ENCODE measurements around the gene STX3.
"Not testable (repeated sequence)": the region's sequence is repeated elsewhere in the genome, so short reads cannot be mapped to it uniquely, and the experiment has no call there.

STX3 gene

DNA sequence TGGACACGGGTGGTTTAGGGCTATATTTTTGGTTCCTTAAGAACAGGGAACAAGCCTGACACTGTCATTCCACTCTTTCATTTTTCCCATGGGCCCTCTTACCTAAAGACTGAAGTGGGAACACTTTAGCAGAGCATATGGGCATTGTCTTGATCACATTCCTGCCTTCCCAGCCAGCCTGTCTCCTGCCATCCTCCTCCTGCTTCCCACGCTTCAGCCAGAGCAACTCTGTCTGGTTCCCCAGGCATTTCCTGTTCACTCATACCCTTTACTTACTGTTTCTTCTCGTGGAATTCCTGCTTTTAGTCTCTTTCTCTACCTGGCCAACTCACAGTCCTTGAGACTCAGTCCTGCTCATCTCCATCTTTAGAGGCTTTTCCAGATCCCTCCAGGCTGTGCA, 32.6 kb downstream of the STX3 start:
- no peak for DNase-seq (ENCODE audit: low read depth in 2 of 2)

DNA sequence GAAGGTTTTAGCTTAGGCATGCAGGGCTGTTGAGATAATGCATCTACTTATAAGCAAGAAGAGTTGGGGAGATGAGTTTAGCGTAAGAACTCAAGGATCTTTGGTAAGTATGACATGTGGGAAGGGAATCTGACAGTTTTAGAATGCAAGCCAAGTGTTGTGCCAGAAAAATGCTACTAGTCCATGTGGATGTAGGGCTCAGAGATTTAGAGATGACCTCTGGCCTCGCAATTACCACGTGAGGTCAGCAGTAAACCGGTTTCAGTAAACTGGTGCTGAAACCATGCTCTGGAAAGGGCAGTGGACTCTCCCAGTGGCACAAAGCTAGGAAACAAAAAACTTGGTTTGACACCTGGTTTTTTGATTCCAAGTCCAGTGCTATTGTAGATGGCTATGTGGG, 36.5 kb downstream of the STX3 start:
- no peak for DNase-seq (ENCODE audit: low read depth in 2 of 2)

DNA sequence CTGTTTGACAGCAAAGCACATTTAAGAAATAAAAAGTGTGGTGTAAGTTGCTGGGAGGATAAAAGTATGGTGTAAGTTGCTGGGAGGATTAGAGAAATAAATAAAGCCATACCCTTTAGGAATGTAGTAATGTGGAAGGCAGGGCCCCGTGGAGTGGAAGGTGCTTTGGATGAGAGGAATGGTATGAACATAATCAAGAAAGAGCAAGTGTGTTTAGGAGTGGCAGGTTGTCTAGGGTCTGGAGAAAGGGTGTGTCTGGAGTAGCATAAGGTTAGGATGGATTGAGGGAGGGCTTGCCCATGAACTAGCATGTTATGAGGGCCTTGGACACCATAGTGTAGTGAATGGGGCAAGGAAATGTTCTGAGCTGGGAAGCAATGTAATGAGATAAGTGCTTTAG, 37.3 kb downstream of the STX3 start:
- DNase-seq (ENCODE audit: low read depth in 2 of 2), result no peak

DNA sequence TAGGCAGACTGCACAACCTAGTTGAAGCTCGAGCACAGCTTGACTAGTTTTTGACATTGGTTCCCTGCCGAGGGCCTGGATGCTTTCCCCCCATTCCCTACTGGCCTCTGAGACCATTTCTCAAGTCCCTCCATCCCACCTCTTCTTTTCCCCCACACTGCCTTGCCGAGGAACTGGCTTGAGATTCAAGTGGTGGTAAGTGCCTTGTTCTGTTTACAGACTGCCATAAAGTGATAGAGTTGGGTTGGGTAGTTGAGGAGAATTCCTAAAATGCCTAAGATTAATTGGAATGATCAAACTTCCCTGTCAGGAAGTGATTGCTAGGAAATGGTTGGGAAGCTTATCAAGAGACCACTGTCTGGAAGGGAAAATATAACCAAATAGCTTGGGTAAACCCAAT, 39.2 kb downstream of the STX3 start:
- no peak for DNase-seq (ENCODE audit: low read depth in 2 of 2)

DNA sequence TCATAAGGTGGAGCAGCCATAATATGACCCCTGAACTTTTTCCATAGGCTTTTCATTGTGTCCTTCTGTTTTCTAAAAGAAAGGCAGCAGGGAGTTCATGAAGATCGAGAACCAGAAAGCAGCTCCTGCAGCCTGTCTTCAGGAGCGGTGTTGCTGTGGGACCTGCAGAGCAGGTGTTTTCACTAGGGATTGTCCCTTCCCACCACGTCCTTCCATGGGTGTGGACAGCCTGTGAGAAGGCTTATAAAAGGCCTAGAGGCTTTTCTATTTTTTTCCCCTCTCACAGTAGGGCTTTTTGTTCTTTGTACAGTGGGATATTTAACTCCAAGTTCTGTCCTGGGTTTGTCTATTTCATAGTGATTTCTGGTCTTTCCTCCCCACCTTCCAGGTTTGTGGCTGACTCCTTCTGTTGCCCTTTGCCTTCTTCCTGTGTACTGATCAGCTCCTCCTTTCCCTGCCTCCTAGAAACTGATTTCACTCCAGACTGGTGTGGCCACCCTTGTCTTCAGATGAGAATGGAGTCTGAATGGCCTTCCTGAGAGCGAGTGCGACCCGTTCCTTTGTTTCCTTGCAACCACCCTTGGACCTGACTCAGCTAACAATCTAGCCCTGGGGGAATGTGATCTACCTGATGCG, 45.3 kb downstream of the STX3 start:
- no peak for DNase-seq (ENCODE audit: low read depth in 2 of 2)

DNA sequence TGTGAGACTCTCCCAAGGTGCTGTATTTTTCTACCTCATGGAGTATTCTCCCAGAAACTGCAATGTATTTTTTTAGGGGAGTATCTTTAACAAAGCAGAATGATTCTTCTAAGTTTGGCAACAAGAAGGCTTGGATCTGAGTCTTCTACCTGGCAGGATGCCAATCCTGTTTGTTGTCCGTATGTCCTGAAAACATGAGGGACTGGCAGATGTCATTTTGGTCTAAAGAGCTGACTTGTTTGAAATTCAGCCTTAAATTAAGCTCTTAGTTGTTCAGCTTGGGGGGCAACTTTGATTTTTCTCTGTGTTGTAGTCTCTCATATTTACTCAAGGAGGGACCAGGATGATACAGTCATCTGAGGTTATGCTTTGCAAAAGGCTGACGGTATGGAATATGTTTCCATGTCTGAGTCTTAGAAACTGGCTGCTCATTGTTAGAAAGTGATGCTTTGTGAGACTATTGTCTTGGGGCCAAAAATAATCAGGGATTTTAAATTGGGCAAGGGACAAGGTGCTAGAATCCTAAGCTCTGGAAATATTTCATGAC, 46.1 kb downstream of the STX3 start:
- no peak for DNase-seq (ENCODE audit: low read depth in 2 of 2)

DNA sequence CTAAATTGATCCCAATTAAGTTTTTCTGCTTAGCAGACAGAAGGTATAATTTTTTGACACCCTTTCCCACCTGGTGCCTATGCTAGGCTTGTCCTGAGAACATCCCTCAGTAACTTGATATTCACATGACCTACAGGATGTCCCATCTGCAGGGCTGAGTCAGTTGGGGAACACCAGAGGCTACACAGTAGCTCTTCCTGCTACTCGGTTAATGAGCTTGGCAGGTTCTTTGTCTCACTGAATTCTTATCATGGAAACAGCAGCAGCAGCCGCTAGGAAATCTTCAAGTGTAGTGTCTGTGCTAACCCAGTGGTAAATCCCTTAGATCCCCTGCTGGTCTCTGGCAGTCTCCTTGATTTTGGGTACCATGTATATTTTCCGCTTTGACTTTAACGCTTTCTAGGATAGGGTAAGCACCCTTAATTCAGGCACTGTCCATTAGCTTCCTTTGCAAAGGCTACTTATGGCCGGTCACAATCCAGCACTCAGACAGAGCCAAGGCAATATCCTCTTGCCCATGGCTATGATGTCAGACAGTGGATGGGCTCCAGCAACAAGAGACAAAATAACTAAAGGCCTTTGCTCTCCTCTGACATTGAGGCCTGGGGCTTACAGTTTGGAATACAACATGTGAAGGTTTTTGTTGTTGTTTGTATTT, 46.9 kb downstream of the STX3 start:
- no peak for DNase-seq (ENCODE audit: low read depth in 2 of 2)

DNA sequence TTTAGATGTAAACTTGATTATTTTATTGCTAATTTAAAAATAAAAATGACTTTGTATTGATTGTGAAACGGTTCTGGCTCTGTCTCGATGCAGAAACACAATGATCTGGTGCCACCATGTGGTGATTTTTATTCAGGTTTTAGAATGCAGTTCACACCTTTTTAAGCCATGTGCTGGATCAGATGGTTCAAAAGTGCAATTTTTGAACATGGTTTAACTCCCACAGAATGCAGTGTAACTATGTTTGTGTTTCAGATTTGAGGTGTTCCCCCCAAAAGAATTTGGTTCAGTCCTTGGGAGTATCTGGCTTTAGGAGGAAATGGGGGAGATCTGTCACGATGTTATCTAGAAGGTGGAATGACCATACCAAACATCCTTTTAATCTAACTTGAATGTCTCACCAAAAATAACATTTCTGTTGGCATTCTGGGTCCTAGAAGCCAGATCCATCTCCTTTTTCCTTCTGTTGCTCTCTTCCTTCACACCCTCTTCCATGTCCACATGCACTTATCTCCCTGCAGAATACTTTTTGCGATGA, 47.5 kb downstream of the STX3 start:
- DNase-seq (ENCODE audit: low read depth in 2 of 2), result peak in 1 of 2 donors; percentile 10

DNA sequence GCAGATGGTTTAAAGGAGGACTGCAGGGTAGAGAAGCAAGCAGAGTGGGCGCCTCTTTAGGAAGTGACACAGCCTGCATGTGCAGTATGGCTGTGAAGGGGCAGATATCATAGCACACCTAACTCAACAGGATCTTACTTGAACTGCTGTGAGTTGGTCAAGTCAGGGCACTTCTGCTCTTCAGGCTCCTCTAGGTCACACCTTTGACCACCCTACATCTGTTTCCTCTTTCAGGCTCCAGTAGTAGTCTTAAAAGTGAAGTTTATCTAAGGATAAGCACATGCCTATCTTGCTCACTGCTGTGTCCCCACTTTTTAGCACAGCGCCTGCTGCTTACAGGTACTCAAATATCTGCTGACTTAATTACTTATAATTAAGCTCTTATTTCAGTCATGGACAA, 48.9 kb downstream of the STX3 start:
- DNase-seq (ENCODE audit: low read depth in 2 of 2), result no peak

DNA sequence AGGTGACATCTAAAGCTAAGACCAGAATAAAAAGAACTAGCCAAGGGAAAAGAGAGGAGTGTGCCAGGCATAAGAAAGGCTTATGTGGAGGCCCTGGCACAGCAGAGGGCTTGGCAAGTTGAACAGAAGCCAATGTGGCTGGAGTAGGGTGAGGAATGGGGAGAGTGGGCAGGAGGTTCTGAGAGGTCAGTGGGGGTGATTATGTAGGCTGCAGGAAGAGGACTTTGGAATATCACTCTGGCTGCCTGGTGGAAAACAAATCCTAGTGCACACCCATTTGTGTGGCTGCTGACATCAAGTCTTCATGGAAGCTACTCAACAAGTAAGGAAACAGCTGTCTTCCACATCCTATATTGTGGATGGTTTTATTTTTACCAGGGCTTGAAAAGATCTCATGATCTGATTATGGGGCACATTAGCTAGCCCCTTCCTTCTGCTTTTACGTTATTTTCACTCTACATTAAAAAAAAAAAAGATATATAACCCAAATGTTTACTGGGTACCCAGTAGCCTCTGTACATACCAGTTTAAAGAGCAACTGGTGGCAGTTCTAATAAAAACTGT, 52.0 kb downstream of the STX3 start:
- no peak for DNase-seq (ENCODE audit: low read depth in 2 of 2)

DNA sequence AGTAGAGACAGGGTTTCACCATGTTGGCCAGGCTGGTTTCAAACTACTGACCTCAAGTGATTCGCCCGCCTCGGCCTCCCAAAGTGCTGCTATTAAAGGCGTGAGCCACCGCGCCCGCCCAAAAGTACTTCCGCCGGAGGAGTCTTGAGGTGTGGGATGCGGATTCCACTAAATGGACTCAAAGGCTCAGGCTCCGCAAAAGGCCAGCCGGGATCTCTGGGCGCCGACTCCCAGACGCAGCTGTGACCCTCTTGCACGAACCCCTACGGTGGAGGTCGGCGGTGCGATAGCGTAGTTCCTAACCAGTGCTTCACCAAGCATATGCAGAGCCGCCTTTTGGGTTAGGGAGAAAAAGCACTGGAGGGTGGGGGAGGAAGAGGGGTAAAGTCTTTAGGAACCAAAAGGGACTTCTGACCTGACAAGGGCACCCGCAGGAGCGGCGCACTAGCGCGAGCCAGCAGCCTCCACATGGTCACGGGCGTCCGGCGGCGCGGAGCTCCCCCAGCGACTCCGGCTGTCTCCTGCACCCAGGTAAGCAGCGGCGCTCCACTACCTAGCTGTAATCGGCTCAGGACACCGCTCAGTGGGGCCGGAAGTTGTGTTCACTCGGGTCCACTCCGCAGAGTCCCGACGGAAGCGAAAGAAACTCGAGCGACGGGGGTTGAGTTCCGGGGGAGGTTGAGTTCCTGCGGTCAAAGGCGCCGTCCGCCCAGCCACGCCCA, 55.2 kb downstream of the STX3 start, which contains the start of gene MRPL16:
Gene MRPL16 (minus strand): TSS at position 590 of the 722 bp plus-strand sequence. CDS start 120 bp downstream, at position 470.
- peak; percentile 74 to 76 for DNase-seq (ENCODE audit: low read depth in 2 of 2)

DNA sequence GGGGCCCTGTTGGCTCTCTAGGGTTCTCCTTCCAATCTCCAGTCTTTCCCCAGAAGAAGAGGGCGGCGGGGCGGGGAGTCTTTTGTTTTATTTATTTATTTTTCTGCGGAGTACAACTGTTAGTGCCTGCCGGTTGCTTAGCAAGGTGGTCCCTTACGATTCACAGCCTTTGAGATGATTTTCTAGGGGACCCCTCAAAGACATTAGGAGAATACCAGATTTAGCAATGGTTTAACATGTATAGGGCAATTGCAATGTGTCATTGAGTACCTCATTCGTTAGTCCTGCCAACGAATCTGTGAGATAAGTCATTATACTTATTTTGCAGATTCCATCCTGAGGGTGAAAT, 55.7 kb downstream of the STX3 start:
- DNase-seq (ENCODE audit: low read depth in 2 of 2), result no peak

DNA sequence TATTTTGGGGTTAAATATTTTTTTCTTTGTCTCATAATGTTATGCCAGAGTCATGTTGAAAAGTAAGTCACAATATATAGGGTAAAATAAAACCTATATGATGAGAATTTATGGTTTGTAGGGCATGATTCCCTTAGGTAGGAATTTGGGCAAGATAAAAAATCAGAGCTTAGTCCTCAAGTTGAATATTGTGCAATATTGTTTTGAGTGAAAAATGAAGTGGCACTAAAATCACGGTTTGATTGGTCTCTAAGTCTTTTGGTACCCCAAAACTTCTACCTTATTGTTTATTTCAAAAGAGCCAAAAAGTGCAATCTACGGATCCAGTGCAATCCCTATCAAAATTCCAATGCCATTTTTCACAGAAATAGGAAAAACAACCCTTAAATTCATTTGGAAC, 57.0 kb downstream of the STX3 start:
- DNase-seq (ENCODE audit: low read depth in 2 of 2), result no peak

DNA sequence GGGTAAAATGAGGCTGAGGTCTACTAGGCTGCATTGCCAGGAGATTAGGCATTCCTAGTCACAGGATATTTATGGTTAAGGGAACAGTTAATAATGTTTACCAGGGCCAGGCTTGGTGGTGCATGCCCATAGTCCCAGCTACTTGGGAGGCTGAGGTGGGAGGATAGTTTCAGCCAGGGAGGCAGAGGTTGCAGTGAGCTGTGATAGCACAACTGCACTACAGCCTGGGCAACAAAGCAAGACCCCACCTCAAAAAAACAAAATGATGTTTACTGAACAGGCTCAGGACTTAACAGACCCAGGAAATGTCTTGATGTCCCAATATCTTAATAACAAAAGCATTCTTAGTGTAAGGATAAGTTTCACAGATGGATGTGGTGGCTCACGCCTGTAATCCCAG, 58.2 kb downstream of the STX3 start:
- DNase-seq (ENCODE audit: low read depth in 2 of 2), result no peak

DNA sequence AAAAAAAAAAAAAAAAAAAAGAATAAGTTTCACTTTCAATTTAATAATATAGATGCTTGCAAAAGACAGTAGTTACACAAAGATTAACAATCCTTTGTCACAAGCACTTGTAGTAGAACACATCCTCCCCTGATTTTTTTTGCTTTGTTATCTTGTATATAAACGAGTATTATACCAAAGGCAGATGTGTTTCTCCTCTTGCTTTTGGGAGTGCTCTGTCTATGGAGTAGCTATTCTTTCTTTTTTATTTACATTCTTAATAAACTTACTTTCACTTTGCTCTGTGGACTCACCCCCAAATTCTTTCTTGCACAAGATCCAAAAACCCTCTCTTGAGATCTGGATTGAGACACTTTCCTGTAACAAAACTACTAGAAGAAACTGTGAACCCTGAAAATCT, 58.8 kb downstream of the STX3 start:
- no peak for DNase-seq (ENCODE audit: low read depth in 2 of 2)

DNA sequence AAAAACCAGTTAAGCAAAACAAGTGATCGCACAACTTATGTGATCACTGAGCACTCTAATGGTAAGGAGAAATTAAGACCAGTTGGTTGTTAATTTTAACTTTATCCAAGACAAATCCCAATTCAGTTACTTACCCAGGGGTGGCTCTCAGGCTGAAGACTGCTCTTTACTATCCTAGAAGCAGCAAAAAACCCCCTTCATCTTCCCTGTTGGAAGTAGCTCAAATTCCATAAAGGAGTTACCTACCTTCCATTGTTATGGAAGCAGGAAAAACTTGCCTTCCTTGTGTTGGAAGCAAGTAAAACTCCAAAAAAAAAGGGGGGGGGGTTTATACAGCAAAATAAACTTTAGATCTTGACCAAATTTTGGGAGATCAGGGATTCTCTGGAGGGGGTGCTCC, 60.6 kb downstream of the STX3 start:
- DNase-seq (ENCODE audit: low read depth in 2 of 2), result no peak

DNA sequence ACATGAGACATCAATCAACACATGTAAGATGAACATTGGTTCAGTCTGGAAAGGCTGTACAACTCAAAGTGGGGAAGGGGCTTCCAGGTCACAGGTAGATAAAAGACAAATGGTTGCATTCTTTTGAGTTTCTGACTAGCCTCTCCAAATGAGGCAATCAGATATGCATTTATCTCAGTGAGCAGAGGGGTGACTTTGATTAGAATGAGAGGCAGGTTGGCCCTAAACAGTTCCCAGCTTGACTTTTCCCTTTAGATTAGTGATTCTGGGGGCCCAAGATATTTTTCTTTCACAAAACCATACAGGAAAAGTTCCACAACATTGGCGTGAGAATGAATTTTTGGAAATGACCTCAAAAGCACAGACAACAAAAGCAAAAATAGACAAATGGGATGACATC, 61.3 kb downstream of the STX3 start:
- not testable (repeated sequence) for DNase-seq (ENCODE audit: low read depth in 2 of 2)

DNA sequence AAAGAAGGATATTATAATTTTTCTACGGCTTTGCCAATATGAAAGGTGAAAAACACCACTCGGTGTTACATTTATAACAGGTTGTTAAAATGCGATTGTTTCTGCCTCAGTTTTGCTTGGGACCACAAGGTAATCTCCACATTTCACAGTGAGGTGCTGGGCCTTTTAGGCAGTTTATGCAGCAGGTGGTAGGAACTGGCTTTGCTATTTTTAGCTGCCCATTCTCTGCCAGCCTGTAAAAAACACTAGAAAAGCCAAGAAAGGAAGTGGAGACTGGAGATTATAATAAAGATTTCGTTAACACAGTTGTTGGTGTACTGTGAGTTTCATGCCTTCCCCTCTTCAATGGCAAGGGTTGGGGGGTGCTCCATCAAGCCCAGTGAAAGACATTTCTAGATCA, 63.4 kb downstream of the STX3 start:
- no peak for DNase-seq (ENCODE audit: low read depth in 2 of 2)

DNA sequence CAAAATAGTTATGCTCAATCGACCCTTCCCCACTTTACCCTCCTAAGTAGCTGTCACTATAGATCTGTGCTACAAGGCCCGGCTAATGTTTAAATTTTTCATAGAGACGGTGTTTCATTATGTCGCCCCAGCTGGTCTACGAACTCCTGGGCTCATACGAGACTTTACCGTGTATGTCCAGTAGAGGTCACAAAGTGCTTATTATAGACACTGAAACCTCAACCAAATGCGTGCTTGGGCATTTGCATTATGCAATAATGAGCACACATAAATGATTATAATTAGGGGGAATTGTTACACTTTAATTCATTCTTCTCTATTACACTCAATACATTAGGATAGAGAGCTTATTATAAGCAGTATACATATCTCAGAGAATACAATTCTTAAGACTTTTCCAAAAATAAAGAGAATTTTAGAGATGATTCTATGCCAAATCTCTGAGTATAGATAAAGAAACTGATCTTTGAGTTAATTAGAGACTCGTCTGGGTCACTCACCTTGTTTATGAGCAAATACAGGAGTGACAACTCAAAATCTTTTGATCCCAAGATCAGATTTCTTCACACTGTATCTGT, 67.9 kb downstream of the STX3 start:
- no peak for DNase-seq (ENCODE audit: low read depth in 2 of 2)

DNA sequence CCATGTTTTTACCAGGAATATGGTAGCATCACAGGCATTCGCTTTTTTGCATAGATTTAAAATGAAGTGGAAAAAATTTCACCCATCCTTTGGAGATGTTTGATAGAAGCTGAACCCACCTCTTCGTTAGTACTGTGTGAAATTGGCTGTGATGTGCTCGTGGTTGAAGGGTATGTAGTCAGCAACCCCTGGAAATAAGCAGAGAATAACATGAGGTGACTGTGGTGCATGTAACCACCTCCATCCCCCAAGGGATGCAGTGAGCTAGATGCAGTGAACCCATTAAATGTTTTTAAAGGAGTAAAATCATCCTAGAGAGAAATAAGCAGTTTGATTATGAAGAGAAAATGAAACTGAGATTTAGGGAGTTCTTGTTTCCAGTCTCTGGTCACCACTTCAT, 74.2 kb downstream of the STX3 start:
- no peak for DNase-seq (ENCODE audit: low read depth in 2 of 2)

DNA sequence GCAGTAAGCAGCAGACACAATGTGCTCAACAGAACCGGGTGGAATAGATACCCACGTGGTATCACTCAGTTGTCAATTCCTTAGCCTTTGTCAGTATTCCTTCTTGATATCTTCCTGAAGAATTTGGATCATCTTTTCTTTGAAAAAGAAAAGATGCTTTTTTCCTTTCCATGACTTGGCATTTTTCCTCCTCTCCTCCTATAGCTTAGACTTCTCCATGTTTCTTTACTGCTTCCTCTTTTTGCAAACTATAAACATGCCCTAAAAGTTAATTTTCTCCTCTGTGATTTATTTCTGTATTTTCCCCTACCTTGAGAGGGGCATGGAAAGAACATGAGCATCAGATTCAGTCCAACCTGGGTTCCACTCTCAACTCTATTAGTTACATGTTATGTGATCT, 78.4 kb downstream of the STX3 start:
- DNase-seq (ENCODE audit: low read depth in 2 of 2), result no peak

DNA sequence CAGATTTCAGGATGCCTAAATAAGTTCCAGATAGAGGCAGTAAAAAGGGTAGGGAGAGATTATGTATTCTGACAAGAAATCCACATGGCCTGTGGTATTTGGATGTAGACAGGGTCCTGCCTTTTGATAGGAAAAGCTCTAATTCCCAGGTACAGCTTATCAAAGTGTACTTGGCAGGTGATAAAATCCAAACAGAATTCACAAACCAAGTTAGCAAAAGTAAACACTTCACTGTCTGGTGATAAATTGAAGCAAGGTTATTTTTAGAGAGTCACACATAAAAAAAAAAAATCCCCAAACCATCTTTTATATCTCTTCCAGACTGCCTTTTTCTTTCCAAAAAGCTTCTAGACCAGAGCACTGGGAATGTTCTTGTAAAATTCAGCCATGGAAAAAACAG, 84.4 kb downstream of the STX3 start:
- DNase-seq (ENCODE audit: low read depth in 2 of 2), result no peak

All from stimulated activated CD8-positive, alpha-beta memory T cell treated with anti-CD3 and anti-CD28 coated beads, Interleukin-15, amount 100 ng/mL, for 4 hours (primary cell).